GM18520 (cell line): Measurements from ENCODE around the gene NOL4L.

Experiments
- ATAC-seq: cut with Tn5 transposase; IDR thresholded peaks from one replicate; pipeline ENCODE4 v1.9.1; 2021; ENCODE audit not compliant: unreplicated experiment

The NOL4L gene

DNA sequence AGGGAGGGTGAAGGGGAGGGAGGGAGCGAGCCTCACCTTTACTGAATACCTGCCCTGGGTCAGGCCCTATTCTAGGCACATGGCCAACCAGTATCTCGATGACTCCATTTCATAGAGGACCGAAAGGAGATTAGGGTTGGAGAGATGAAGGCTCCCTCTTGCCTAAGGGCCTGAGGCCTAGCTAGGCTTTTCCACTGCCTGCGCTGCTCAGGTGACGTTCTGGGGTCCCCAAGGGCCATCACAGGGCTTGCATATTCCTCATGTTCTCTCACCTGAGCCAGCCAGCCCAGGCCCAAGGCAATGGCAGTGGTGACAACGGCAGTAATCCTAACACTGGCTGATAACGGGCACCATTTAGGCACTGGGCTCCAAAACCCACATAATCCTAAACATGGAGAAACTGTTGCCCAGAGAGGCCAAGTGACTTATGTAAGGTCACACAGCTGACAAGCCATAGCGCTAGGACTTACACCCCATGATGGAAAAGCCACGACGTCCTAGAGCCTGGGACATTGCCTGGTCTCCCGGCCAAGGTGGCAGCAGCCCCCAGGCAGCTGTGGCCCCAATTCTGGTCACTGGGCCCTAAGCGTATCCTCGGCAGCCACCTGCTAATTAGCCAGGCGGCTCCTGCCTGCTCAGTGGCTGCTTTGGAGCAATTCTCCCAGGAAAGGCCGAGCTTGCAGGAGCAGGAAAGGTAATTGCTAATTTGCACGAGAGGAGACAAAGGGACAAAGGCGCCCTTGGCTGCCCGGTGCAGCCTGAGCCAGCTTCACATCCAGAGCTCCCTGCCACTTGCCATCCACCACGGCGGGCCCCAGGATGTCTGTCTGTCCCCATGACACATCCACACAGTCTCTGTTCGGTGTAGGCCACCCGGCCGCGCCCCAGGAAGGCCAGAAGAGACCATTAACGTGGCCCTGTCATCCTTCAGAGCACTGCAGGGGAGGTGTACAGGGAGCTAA, 21.5 kb downstream of the NOL4L start:
- ATAC-seq: no peak

DNA sequence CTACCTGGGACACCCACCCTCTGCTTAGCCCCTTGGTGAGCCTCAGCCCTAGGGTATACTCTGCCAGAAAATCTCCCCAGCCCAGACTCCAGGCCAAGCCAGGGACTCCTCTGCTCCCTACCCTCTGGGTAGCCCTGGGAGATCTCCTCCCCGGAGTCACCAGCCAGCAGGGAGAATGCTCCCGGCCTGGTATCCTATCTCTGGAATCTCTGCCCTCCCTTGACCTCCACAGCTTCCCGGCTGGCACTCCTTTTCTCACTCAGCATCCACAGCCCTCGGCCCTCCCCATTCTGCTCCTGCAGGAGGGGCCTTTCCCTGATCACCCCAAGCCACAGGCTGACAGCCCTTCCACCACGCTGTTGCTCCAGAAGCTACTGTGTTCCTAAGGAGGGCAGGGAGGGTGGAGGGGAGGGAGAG, 22.6 kb downstream of the NOL4L start:
- no peak for ATAC-seq

DNA sequence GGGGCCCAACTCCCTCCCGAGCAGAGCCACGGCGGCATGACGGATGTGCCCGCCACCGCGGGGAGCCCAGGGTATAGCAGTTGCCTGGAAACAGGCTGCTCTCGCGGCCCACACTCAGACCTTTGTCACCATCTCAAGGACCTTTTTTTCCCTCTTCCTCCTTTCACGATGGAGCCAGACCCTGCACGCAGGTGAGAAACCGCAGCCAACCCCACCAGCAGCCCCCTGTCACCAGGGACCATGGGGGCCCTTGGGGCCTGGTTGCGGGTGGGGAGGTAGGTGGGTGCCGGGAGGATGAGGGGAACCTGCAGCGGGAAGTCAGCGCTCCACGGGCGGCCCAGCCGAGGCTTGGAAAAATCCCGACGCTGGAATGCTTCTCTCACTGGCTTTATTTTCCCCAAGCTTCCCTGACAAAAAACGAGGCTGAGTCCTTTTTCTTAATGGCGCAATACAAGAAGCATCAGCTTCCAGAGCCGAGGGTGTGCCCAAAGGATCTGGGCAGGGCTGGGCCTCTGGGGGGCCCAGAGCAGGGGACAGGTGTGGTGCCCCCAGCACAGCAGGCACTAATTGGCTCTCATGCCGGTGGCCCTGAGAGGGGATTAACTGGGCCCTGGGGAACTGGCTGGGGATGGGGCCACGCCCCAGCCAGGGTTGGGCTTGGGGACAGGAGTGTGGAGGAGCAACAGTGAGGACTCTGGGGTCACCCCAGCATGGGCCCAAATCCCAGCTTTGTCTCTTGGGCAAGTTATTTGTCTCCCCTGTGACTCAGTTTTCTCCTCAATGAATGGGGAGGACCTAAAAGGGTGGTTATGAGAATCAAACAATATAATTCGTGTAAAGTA, 23.9 kb downstream of the NOL4L start:
- no peak for ATAC-seq

DNA sequence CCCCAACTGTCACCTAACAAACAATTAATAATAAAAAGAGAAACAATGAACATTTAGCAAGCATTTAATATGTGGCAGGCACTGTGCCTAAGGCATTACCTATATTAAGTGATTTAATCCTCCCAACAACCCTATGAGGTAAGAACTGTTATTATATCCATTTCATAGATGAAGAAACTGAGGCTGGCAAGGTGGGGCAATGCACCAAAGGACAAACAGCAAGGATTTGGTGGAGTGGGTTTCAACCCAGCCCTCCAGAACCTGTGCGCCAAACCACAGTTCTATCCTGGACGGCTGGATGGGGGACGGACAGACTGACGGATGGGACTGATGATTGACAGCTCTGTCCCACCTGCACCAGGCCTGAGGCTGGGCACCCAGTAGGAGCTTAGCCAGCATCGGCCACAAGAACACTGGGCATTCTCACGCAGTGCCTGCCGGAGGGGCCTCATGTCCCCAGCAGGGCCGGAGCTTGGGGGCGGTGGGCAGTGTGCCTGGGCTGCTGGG, 24.6 kb downstream of the NOL4L start:
- ATAC-seq: no peak

DNA sequence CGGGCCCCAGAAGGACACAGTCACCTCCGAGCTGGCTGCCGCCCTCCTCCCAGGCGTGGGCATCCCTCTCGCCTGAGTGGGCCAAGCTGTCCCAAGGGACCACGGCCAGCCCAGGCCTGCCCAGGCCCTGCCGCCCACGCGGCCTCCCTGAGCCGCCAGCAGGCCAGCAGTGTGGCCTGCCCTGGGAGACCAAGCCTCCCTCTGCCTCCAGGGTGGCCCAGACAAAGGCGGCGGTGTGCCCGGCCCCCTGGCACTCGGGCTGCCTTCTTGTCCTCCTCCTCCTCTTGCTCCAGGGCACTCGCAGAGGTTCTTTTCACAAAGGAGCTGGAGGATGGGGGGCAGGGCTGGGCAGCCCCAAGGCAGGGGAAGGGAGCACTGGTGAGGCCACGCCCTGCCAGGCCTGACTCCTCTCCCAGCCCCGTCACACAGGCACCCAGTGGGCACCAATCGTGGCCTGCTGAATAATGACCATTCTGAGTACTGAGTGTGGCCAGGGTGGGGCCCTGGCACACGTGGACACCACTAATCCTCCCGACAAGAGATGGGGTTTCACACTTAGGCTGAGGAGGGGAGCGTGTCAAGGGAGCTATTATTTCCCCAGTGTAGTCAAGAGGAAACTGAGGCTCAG, 25.3 kb downstream of the NOL4L start:
- ATAC-seq: no peak

DNA sequence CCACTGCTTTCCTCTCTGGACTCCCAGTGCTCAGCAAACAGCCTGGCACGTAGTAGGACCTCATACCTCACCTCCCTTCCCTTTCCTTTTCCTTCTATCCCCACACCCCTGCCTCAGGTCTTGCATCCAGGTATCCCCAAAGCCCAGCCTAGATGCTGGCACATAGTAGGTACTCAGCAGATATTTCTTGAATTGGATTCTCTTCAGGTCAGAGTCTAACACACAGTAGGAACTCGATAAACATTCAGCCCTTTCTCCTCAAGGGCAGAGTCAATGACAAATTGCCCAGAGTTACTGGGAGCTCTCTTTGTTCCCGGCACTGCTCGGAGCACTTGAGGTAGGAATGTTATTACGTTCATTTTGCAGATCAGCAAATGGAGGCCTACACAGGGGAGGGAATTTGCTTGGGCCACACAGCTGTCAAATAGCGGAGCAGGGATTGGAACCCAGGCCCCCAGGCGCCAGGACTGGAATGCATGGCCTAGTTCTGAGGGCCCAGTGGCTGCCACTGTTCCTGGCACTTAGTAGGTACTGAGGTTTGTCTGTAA, 25.9 kb downstream of the NOL4L start:
- ATAC-seq: no peak

DNA sequence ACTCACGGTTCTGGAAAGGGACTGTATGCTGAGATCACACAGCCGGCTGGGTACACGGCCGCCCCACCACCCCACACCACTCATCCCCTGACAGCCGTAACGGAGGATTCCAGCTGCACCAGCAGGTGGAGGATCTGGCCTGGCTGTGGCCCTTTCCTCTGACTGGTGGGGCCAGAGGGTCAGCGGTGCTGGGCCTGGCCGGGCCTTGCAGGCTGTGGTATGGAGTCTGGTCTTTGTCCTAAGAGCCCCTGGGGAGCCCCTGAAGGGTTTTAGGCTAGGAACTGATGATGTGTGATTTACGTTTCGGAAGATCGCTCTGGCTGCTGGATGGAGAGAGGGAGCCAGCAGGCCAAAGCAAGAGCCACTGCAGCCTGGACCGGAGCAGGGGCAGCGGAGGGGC, 26.6 kb downstream of the NOL4L start:
- ATAC-seq: no peak

DNA sequence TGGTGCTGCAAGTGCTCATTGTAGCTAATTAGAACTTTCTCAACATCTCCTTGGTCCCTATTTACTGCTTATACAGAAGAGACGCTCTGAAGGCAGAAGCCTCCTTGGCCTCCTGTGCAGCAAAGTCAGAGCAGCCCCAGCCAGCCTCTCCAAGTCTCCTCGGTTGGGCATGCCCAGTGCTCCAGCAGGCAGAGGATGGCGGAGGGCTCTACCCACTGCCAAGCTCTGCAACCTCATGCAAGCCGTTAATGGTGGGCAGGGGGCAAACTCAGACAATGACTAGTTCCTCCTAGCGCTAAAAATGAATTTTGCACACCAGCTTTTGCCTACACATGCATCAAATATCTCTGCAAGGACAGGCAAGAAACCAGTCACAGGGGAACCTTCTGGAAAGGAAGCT, 27.8 kb downstream of the NOL4L start:
- no peak for ATAC-seq

DNA sequence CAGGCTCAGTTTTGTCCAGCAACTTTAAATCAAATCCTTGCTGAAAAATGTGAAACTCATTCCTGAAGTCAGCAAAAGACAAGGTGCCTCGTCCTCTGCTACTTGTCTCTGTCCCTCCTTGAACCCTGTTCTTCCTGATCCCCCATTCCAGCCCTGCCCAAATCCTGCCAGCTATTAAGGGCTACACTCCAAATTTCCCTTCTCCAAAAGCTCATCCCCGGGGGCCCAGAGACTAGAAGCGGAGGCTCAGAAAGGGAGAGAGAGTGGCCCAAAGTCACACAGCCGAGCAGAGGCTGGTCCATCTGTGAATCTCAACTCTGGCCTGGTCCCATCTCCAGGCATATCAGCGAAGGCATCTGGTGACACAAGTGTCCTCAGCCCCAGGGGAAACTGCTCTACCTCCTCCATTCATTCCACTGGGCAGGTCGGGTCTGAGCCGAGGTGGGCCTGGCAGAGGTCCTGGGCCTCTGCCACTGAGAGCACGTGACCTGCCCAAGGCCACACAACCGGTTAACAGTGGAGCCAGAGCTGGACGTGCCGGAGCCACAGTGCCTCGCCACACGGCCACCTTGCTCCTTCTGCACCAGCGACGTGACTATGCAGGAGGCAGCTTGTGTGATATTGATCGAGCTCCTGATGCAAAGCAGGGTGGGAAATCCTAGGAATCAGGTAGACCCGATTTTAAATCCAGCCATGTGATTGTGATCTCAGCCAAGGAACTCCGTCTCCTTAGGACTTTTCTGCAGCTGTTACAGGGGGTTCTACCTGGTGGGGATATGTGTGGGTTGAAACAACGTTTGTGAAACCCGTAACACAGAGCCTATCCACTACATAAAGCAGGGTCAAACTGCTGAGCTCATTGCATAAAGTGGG, 28.6 kb downstream of the NOL4L start:
- ATAC-seq: no peak

DNA sequence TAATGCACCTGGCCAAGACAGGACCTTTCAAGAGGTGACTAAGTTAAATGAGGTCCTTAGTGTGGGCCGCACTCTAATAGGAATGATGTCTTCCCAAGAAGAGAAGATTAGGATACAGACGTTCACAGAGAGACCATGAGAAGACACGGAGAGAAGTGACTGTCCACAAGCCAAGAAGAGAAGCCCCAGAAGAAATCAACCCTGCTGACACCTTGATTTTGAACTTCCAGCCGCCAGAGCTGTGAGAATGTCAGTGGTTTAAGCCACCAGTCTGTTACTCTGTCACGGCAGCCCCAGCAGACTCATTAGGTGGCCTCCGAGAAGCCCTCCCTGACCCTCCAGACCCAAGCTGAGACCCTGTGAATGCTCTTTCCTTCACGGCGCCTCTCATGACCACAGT, 29.5 kb downstream of the NOL4L start:
- no peak for ATAC-seq

DNA sequence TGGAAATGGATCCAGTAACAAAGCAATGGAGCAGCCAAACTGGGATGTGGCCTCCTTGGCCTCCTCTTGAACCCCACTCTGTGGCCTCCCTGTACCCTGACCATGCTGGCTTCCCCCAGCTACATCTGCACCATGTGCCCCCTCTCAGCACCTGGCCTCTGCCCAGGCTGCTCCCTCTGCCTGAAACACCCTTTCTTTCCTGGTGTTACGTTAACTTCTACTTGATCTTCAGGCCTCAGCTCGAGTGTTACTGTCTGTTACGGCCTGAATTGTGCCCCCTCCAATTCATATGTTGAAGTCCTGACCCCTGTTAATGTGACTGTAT, 30.2 kb downstream of the NOL4L start:
- no peak for ATAC-seq

DNA sequence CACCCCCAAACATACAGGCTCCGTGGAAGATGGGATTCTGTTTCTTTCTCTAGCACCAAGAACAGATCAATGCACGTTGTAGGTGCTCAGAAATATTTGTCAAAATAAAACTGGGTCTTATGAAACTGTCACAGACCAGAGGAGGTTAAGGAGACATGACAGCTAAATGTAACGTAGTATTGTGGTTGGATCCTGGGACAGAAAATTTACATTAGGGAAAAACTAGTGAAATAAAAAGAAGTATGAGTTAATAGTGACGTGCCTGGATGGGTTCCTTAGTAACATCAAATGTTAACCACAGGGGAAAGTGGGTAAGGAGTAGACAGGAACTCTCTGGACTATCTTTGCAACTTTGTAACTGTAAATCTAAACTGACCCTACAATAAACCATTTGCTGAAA, 31.5 kb downstream of the NOL4L start:
- ATAC-seq: no peak

DNA sequence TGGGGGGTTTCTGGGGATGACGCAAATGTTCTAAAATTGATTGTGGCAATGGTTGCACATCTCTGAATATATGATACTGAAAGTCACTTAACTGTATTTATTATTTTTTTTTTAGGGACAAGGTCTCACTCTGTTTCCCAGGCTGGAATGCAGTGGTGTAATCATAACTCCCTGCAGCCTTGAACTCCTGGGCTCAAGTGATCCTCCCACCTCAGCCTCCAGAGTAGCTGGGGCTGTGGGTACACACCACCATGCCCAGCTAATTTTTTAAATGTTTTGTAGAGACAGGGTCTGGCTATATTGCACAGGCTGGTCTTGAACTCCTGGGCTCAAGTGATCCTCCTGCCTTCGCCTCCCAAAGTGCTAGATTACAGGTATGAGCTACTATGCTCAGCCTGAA, 33.4 kb downstream of the NOL4L start:
- ATAC-seq: no peak

DNA sequence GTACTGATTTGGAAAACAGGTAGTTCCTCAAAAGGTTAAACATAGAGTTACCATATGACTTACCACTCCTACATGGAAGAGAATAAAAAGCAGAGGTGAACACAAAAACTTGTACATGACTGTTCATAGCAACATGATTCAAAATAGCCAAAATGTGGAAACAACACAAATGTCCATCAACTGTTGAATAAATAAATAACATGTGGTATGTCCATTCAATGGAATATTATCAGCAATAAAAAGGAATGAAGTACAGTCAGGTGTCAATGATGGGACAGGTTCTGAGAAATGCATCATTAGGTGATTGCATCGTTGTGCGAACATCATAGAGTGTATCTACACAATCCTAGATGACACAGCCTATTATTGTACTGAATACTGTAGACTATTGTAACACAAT, 35.3 kb downstream of the NOL4L start:
- no peak for ATAC-seq

DNA sequence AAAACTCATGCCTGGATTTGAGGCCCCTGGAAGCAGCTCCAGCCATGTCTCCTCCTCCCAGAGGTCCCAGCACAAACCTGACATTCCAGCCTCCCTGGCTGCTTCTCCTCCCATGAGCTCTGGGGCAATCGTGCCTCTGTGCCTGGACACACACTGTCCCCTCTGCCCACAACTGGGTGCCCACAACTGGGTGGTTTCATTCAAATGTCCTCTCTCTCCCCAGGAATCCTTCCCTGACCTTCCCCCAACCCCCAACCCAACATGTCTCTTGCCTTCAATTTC, 37.4 kb downstream of the NOL4L start:
- ATAC-seq: no peak

DNA sequence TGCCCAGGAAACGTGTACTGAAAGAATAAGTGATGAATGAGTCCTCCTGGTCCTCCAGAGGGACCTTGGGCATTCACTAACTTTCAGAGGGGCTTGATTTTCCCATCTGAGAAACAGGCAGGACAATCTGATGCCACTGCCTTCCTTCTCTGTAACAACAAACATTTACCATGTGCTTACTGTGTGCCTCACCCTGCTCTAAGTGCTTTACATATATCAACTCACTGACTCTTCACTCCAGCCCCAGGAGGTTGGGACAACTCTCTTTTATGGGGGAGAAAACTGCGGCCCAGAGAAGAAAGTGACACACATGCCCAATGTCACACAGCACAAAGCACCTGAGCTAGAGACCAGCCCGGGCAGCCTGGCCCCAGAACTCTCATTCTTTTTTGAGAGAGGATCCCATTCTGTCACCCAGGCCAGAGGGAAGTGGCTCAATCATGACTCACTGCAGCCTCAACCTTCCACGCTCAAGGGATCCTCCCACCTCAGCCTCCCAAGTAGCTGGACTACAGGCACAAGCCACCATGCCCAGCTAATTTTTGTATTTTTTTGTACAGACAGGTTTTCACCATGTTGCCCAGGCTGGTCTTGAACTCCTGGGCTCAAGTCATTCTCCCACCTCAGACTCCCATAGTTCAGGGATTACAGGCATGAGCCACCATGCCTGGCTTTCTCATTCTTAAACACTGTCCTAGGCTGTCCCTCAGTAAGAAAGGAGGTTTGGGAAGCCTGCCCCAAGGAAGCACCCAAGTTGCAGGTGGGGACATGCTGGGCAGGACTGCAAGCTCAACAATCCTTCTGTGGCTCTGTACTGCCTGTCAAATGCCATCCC, 38.0 kb downstream of the NOL4L start:
- no peak for ATAC-seq

DNA sequence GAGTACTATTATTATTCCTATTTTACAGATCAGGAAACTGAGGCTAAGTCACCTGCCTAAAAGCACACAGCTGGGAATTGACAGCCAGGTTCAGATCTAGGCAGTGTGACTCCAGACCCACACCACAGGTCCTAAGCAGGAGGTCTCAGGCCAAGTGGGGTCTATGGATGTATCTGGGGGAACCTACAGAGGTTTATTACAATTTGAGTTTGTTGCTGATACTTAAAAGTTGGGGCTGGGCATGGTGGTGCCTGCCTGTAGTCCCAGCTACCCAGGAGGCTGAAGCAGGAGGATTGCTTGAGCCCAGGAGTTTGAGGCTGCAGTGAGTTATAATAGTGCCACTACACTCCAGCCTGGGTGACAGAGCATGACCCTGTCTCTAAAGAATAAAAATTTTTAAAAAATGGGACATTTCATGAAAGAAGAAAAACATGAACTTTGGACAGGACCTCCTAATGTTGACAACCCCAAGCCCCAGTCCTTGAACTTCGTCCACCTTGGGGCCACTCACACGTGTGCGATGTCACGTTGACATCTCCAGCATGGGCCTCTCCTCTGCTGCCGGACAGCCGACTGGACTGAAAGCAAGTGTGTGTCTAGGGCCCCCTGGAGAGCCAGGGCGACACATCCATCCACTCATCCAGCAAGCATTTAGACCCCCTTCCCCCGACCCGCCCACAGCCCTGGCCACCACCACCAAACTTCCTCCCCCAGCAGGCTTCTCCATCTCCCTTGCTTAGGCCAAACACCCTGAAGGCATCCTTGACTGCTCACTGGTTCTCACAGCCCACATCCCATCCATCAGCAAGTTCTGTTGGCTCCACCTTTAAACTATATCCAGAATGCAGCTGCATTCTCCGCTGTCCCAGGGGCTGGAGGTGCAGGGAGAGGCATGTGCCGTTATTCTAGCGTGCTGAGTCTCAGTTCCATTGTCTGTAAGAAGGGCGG, 40.0 kb downstream of the NOL4L start:
- no peak for ATAC-seq

DNA sequence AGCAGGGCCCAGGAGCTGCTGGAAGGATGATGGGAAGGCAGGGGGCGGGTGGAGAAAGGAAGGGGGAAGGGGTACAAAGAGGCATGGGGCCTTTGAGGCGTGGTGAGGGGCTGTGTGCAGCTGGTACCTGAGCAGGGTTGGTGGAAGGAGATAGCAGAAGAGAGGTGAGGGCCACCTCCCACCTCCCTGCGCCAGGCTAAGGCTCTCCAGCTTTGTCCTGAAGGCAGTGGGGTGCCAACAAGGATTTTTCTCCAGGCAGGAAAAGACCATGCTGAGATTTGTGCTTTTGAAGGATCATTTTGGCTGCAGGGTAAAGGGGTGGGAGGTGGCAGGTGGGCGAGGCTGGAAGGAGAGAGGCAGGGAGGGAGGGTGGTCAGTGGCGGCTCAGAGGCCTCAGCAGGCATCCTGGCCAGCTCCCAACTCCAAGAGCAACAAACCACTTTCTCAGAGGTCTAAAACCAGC, 40.8 kb downstream of the NOL4L start:
- no peak for ATAC-seq
